Measurements from ENCODE around the gene DNAH12. TPM values are rescaled to one million over a fixed set of nuclear protein-coding genes. Genes with fewer than 3 reads are reported as not detected.

Gene DNAH12
- under 1 TPM in 5 of 6 experiments, not detected in 1; under 0.01 to 0.29 (median 0.18) TPM for total RNA-seq
- long read RNA-seq, partial matches to known transcripts, result 0 of 1 reads
- long read RNA-seq, other reads (novel, unspliced or antisense), result 0 of 1 reads

- peak in 2 of 3 donors; percentile 33 to 49 for DNase-seq
- H3K27ac ChIP-seq, result no peak within 1 kb of the TSS
- intact Hi-C loops (cut with DNase I), result no loop called here
- H3K36me3 ChIP-seq, result no peaks in the 10 kb centered on the region
- no peaks in the 10 kb centered on the region for H3K27me3 ChIP-seq
- H3K4me3 ChIP-seq, result peak within 1 kb of the TSS in 1 of 3 donors; percentile 21
- H3K9me3 ChIP-seq, result no peaks in the 10 kb centered on the region
- H3K4me1 ChIP-seq, result peaks cover 0 to 9% (median 0%) of the 10 kb centered on the region in 4 donors
- no peak for TF ChIP-seq CTCF (IDR thresholded peaks at IDR 0.05)
- no peak for TF ChIP-seq POLR2A (IDR thresholded peaks at IDR 0.05)
- peak in 3 of 4 donors; percentile 29 to 81 (median 43) for ATAC-seq
- 5% methylated on average over 20 of the region's 20 CpGs for WGBS (ENCODE audit: insufficient coverage, low coverage, low lambda C conversion rate, missing lambda C conversion rate)
These were observed at the start of gene DNAH12 for GRCh38 chr3:57544181-57545125. TSS of gene DNAH12 (minus strand) at chr3:57544344. CDS start at chr3:57542870, 1,474 bp downstream.

- TF ChIP-seq CTCF (IDR thresholded peaks at IDR 0.05) (no peak), POLR2A (IDR thresholded peaks at IDR 0.05) (no peak)
- no peaks in the 10 kb centered on the region for H3K36me3 ChIP-seq
- DNase-seq, result no peak
- no peak overlapping the region for H3K27ac ChIP-seq
- no peak overlapping the region for H3K4me3 ChIP-seq
- no peaks in the 10 kb centered on the region for H3K9me3 ChIP-seq
- H3K27me3 ChIP-seq, result no peaks in the 10 kb centered on the region
- H3K4me1 ChIP-seq, result peaks cover 0 to 37% (median 16%) of the 10 kb centered on the region in 4 donors
- 63% methylated on average over 6 of the region's 6 CpGs for WGBS (ENCODE audit: insufficient coverage, low coverage, low lambda C conversion rate, missing lambda C conversion rate)
- intact Hi-C loops (cut with DNase I), result loop anchor here in 1 of 2 donors (10.0 kb wide), 1 partner anchor 162 kb away; the partner anchor contains the start of gene SLMAP
- ATAC-seq, result no peak
These were observed 48.2 kb upstream of the DNAH12 start for GRCh38 chr3:57592306-57592705.

GRCh38 chr3:57587905-57588304, 43.8 kb upstream of the DNAH12 start:
- DNase-seq (no peak), ATAC-seq (peak in 1 of 4 donors; percentile 14)
- Histone ChIP-seq H3K27me3 (no peaks in the 10 kb centered on the region), H3K27ac (no peak overlapping the region), H3K4me3 (no peak overlapping the region), H3K4me1 (peaks cover 0 to 24% (median 5%) of the 10 kb centered on the region in 4 donors), H3K36me3 (peaks cover 0 to 10% (median 0%) of the 10 kb centered on the region in 4 donors), H3K9me3 (no peaks in the 10 kb centered on the region)
- no peak for TF ChIP-seq POLR2A (IDR thresholded peaks at IDR 0.05)
- no peak for TF ChIP-seq CTCF (IDR thresholded peaks at IDR 0.05)
- WGBS (ENCODE audit: insufficient coverage, low coverage, low lambda C conversion rate, missing lambda C conversion rate), result 74% methylated on average over 2 of the region's 2 CpGs
- intact Hi-C loops (cut with DNase I), result no loop called here

- no peaks in the 10 kb centered on the region for H3K9me3 ChIP-seq
- 59% methylated on average over 4 of the region's 6 CpGs for WGBS (ENCODE audit: insufficient coverage, low coverage, low lambda C conversion rate, missing lambda C conversion rate)
- no peak for DNase-seq
- TF ChIP-seq CTCF (IDR thresholded peaks at IDR 0.05) (no peak), POLR2A (IDR thresholded peaks at IDR 0.05) (no peak)
- intact Hi-C loops (cut with DNase I), result no loop called here
- H3K36me3 ChIP-seq, result peaks cover 0 to 13% (median under 1%) of the 10 kb centered on the region in 4 donors
- H3K27me3 ChIP-seq, result no peaks in the 10 kb centered on the region
- peaks cover 0 to 16% (median under 1%) of the 10 kb centered on the region in 4 donors for H3K4me1 ChIP-seq
- H3K4me3 ChIP-seq, result no peak overlapping the region
- H3K27ac ChIP-seq, result no peak overlapping the region
- ATAC-seq, result no peak
These were observed 42.6 kb upstream of the DNAH12 start for GRCh38 chr3:57586778-57587177.

All from right lobe of liver (tissue), 6 donors.